Islet of Langerhans (tissue), 1 donor: ENCODE results near the gene NAIF1.
"Not testable (repeated sequence)": the region's sequence is repeated elsewhere in the genome, so short reads cannot be mapped to it uniquely, and the experiment has no call there.

Experiments used
- FAIRE-seq: peaks from one replicate; lab custom pipeline; 2011; peaks lifted over from hg19 to GRCh38; lab: Jason Lieb, UNC

NAIF1 gene

DNA sequence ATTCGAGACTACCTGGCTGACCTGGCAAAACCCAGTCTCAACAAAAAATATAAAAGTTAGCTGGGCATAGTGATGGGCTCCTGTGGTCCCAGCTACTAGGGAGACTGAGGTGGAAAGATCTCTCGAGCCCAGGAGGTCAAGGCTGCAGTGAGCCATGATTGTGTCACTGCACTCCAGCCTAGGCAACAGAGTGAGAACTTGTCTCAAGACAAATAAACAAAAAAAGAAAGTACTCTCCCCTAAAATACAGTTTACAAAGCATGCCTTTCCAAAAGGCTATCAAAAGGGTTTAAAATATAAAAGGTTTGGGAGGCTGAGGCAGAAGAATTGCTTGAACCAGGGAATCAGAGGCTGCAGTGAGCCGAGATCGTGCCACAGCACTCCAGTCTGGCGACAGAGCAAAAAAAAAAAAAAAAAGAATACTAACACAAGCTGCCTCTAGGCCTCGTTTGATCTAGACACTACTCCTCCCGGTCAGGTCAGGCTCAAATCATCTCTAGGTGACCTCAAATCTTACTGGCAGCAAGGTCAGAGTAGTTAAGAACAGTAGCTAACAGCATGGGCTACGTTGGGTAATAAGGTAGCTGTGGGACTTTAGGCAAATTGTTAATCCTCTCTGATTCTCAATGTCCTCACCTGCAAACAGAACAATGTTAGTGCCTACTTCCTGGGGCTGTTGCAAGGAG, 9.3 kb downstream of the NAIF1 start:
- no peak for FAIRE-seq

- FAIRE-seq = no peak
Observed at GRCh38 chr9:128056887-128057723, 10.0 kb downstream of the NAIF1 start.

DNA sequence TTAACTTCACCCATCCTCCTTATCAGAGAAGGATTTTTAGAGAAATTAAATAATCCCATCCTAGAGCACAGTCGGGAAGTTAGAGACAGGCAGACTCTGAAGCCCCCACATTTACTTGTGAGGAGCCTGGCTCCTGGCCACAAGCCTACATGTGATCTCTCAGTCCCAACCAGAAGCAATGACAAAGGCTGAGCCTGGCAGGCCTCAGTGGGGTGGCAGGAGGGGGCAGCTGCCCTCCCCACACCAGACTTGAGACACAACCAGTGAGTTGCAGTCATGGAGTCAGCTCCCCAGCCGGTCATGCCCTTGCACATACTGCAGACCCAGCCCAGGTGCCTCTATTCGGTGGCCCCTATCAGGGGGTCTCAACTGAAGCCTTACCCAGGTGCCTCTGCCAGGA, 11.0 kb downstream of the NAIF1 start:
- FAIRE-seq = no peak

DNA sequence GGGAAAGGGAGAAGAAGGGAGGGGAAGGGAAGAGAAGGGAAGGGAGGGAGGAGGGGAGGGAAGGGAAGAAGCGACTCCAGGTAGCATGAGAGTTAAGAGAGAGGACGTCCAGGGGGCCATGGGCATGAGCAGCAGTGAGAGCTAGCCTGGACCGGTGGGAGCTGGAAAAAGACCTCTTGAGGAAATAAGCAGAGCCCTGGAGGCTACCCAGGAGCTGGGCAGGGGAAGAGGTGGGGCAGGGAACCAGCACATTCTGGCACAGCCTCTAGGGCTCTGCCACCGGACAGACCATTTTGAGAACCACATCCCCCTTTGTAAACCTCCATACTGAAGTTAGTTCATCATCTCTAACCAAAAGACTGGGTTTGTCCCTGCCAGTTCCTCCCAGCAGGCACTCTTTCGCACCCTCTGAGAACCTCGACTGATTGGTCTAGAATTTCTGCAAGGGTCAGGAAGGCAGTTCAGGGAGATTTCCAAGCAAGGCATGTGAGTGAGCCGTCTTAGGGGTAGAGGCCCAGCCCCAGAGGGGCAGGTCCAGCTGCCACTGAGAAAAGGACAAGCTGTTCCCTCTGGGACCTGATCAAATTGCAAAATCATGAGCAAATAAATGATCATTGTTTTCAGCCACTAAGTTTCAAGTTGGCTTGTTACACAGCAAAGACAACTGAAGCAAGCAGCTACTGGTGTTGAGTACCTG, 11.6 kb downstream of the NAIF1 start:
- no peak for FAIRE-seq

- FAIRE-seq = no peak
Observed at GRCh38 chr9:128054087-128054486, 13.0 kb downstream of the NAIF1 start.

GRCh38 chr9:128053560-128053959, 13.6 kb downstream of the NAIF1 start:
- no peak for FAIRE-seq

- FAIRE-seq = no peak
Observed at GRCh38 chr9:128051932-128052709, 15.0 kb downstream of the NAIF1 start.

DNA sequence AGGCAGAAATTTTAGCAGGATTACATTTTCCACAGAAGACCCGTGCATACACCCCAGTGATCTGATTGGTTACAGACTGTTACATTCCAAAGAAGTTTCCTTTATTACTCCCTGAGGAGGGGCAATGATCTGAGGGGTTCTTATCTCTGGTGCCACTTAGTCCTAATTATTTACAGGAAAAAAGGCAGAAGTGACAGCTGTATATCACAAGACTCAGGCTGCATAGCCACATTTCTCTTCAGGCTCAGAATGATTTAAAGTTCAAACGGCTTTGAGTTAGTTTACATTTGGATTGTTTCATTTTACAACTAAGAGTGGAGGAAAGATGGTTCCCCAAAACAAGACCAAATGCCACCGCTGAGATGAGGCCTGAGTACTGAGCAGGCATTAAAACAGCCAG, 17.3 kb downstream of the NAIF1 start:
- FAIRE-seq = no peak

- no peak for FAIRE-seq
Observed at GRCh38 chr9:128048663-128049062, 18.5 kb downstream of the NAIF1 start.

DNA sequence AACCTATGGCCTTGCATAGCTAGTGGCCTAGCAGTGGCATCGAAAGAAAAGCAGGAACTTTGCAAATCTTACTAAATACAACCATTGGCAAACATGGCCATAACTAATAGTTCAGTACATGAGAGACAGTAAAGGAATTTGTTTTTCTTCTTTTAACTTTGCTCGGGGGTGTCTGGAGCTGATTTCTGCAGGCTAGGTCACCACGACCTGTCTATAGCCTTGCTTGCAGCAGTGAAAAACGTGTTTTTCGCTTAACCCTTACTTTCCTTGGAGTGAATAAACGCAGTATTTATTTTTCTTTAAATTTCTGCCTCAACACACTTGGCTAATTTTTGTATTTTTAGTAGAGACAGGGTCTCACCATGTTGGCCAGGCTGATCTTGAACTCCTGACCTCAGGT, 19.9 kb downstream of the NAIF1 start:
- no peak for FAIRE-seq

DNA sequence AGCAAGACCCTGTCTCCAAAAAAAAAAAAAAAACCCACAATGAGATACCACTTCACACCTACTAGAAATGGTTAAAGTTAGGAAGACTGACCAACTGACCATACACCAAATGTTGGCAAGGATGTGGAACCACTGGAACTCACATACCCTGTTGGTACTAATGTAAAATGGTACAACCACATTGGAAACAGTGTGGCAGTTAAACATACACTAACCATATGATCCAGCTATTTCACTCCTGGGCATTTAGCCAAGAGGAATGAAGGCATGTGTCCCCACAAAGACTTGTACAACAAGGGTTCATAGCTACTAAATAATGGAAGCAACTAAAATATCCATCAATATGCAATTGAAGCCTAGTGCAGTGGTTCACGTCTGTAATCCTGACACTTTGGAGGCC, 21.3 kb downstream of the NAIF1 start:
- FAIRE-seq = no peak

DNA sequence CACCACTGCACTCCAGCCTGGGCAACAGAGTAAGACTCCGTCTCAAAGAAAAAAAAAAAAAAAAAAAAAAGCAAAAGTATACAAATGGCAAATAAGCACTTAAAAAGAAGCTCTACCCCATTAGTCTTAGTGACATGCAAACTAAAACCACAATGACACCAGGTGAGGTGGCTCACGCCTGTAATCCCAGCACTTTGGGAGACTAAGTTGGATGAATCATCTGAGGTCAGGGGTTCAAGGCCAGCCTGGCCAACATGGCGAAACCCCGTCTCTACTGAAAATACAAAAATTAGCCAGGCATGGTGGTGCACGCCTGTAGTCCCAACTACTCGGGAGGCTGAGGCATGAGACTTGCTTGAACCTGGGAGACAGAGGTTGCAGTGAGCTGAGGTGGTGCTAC, 21.7 kb downstream of the NAIF1 start:
- not testable (repeated sequence) for FAIRE-seq

DNA sequence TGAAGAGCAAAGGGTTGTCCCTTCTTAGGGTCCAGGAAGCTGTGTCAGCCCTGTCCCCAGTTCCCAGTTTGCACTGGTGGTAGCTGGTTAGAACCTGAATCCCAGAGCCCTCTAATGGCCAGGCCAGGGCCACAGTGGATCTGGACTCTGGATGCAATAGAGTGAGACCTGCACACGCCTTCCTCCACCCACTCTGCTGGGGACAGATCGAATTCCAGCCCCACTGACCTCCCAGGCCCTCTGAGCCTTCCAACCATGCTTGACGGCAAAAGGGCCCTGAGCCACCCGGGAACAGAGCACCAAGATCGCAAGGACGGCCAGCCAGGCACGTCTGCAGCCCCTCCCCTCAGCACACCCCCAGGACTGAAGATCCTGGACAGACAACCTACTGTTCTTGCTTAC, 23.7 kb downstream of the NAIF1 start:
- FAIRE-seq = no peak

- FAIRE-seq = no peak
Observed at GRCh38 chr9:128042043-128042442, 25.1 kb downstream of the NAIF1 start.

- FAIRE-seq = not testable (repeated sequence)
Observed at GRCh38 chr9:128040783-128041182, 26.3 kb downstream of the NAIF1 start.

DNA sequence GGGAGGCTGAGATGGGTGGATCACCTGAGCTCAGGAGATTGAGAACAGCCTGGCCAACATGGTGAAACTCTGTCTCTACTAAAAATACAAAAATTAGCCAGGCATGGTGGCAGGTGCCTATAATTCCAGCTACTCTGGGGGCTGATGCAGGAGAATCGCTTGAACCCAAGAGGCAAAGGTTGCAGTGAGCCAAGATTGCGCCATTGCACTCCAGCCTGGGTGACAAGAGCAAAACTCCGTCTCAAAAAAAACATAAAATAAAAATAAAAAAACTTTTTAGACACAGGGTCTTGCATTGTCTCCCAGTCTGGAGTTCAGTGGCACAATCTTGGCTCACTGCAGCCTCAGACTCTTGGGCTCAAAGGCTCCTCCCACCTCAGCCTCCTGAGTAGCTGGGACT, 30.6 kb downstream of the NAIF1 start:
- FAIRE-seq = not testable (repeated sequence)

GRCh38 chr9:128034821-128035652, 32.1 kb downstream of the NAIF1 start:
- no peak for FAIRE-seq

GRCh38 chr9:128033609-128034008, 33.5 kb downstream of the NAIF1 start:
- no peak for FAIRE-seq

DNA sequence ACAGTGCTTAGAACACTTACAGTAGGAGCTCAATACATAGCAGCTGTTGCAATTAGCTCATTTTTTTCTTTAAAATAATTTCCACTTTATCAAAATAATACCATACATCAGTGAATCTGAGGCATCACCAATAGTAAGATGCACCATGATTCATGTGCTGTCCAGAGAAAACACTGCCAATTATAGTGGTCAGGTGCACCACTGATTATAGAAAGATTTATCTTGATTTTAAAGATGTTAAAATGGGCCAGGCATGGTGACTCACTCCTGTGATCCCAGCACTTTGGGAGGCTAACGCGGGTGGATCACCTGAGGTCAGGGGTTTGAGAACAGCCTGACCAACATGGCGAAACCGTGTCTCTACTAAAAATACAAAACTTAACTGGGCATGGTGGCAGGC, 39.4 kb downstream of the NAIF1 start:
- no peak for FAIRE-seq

GRCh38 chr9:128026773-128027541, 40.2 kb downstream of the NAIF1 start:
- no peak for FAIRE-seq
